GM23338 (cell line): Measurements from ENCODE around the gene PHC2. TPM values are rescaled to one million over a fixed set of nuclear protein-coding genes. Genes with fewer than 3 reads are reported as not detected.

ENCODE experiments used
- ATAC-seq: fragments of 200-7000 bp; cut with Tn5 transposase; 3 replicates; pipeline ENCODE4 v1.9.1; 2020
- DNase-seq: peaks from one replicate; pipeline ENCODE4 v3.0.0-alpha.2; 2015; ENCODE audit warnings: low spot score
- H2AFZ ChIP-seq: fragments of 200-600 bp; sonication (generic); 2 replicates; pipeline ENCODE4 v1.8.0; 2016; ENCODE audit warnings: antibody characterized with exemption, mild to moderate bottlenecking, moderate library complexity
- H3F3A ChIP-seq: fragments of 200-600 bp; sonication (generic); replicated peaks from 2 replicates; pipeline ENCODE4 v1.8.0; 2017; ENCODE audit warnings: antibody characterized with exemption, mixed run types, low read depth
- H3K27ac ChIP-seq: fragments of 200-600 bp; sonication (generic); 2 replicates; pipeline ENCODE4 v1.6.1; 2016; ENCODE audit warnings: low read depth
- H3K27me3 ChIP-seq: fragments of 200-600 bp; sonication (generic); 2 replicates; pipeline ENCODE4 v1.8.0; 2016; ENCODE audit warnings: mild to moderate bottlenecking, mixed run types, moderate library complexity; ENCODE audit not compliant: insufficient read depth
- H3K36me3 ChIP-seq: fragments of 200-600 bp; sonication (generic); 2 replicates; pipeline ENCODE4 v1.8.0; 2016; ENCODE audit warnings: mild to moderate bottlenecking; ENCODE audit not compliant: insufficient read depth
- H3K4me1 ChIP-seq: fragments of 200-600 bp; sonication (generic); 2 replicates; pipeline ENCODE4 v1.8.0; 2016; ENCODE audit warnings: mild to moderate bottlenecking, moderate library complexity; ENCODE audit not compliant: insufficient read depth
- H3K4me2 ChIP-seq: fragments of 200-600 bp; sonication (generic); 2 replicates; pipeline ENCODE4 v1.7.1; 2017; ENCODE audit warnings: mixed run types
- H3K4me3 ChIP-seq: fragments of 200-600 bp; sonication (generic); 2 replicates; pipeline ENCODE4 v1.6.1; 2016; ENCODE audit warnings: mixed run types
- H3K79me2 ChIP-seq: fragments of 200-600 bp; sonication (generic); replicated peaks from 2 replicates; pipeline ENCODE4 v1.8.0; 2017; ENCODE audit warnings: mild to moderate bottlenecking; ENCODE audit not compliant: insufficient read depth
- H3K9me2 ChIP-seq: fragments of 200-600 bp; sonication (generic); 2 replicates; pipeline ENCODE4 v1.8.0; 2017; ENCODE audit not compliant: insufficient read depth
- H4K20me1 ChIP-seq: fragments of 200-600 bp; sonication (generic); replicated peaks from 2 replicates; pipeline ENCODE4 v1.8.0; 2017; ENCODE audit warnings: mild to moderate bottlenecking; ENCODE audit not compliant: insufficient read depth
- H3K27ac Mint-ChIP-seq: 2 replicates; pipeline ENCODE4 v1.8.0; 2020; ENCODE audit warnings: inconsistent platforms, mild to moderate bottlenecking, moderate library complexity, mixed read lengths
- H3K27me3 Mint-ChIP-seq: 3 replicates; pipeline ENCODE4 v1.8.0; 2022; ENCODE audit warnings: low read depth, mild to moderate bottlenecking, moderate library complexity, mixed read lengths, inconsistent platforms; ENCODE audit not compliant: insufficient read depth, poor library complexity
- H3K36me3 Mint-ChIP-seq: 3 replicates; pipeline ENCODE4 v1.8.0; 2021; ENCODE audit warnings: low read depth, mild to moderate bottlenecking, inconsistent platforms, moderate library complexity, mixed read lengths
- H3K4me1 Mint-ChIP-seq: 3 replicates; pipeline ENCODE4 v1.8.0; 2020; ENCODE audit warnings: mild to moderate bottlenecking, inconsistent platforms, mixed read lengths
- H3K4me3 Mint-ChIP-seq: 3 replicates; pipeline ENCODE4 v1.8.0; 2021; ENCODE audit warnings: moderate library complexity, mild to moderate bottlenecking, inconsistent platforms, mixed read lengths
- H3K9me3 Mint-ChIP-seq: 3 replicates; pipeline ENCODE4 v1.8.0; 2020; ENCODE audit warnings: moderate library complexity, mild to moderate bottlenecking, inconsistent platforms, mixed read lengths
- CREB1 ChIP-seq: fragments of 250-450 bp; sonication (Bioruptor Pico); IDR thresholded peaks from 2 replicates; pipeline ENCODE4 v1.5.0; 2020; ENCODE audit warnings: low read depth, mild to moderate bottlenecking, moderate library complexity
- CTCF ChIP-seq, 2 experiments: fragments of 200-600 bp in 1 of 2; sonication (generic) in 1 of 2; conservative IDR thresholded peaks; 2 replicates each; pipeline versions ENCODE4 v1.5.1 to v1.6.1; 2016 to 2017; ENCODE audit warnings: antibody characterized with exemption in 2 of 2, low read depth in 2 of 2, mild to moderate bottlenecking in 2 of 2, moderate library complexity in 1 of 2
- ETS1 ChIP-seq: IDR thresholded peaks from 2 replicates; pipeline ENCODE4 v1.6.1; 2016; ENCODE audit warnings: antibody characterized with exemption
- EZH2 ChIP-seq: fragments of 200-600 bp; sonication (generic); IDR thresholded peaks from one replicate; pipeline ENCODE4 v1.8.0; 2017; ENCODE audit warnings: antibody characterized with exemption, mild to moderate bottlenecking, low read depth; ENCODE audit not compliant: unreplicated experiment
- EZH2phosphoT487 ChIP-seq: fragments of 200-600 bp; sonication (generic); IDR thresholded peaks from one replicate; pipeline ENCODE4 v1.8.1; 2018; ENCODE audit warnings: antibody characterized with exemption; ENCODE audit not compliant: unreplicated experiment
- JUNB ChIP-seq: IDR thresholded peaks from one replicate; pipeline ENCODE4 v1.6.1; 2016; ENCODE audit warnings: antibody characterized with exemption; ENCODE audit not compliant: unreplicated experiment
- NANOG ChIP-seq: IDR thresholded peaks from 2 replicates; pipeline ENCODE4 v1.6.1; 2016; ENCODE audit warnings: antibody characterized with exemption, borderline replicate concordance
- POLR2AphosphoS5 ChIP-seq: IDR thresholded peaks from 2 replicates; pipeline ENCODE4 v1.6.1; 2016; ENCODE audit warnings: antibody characterized with exemption, low read depth
- REST ChIP-seq: IDR thresholded peaks from one replicate; pipeline ENCODE4 v1.6.1; 2018; ENCODE audit warnings: antibody characterized with exemption; ENCODE audit not compliant: unreplicated experiment
- STAT1 ChIP-seq: IDR thresholded peaks from one replicate; pipeline ENCODE4 v1.6.1; 2016; ENCODE audit warnings: antibody characterized with exemption; ENCODE audit not compliant: unreplicated experiment
- ZNF114 ChIP-seq: fragments of 250-450 bp; sonication (Bioruptor Pico); IDR thresholded peaks from 2 replicates; pipeline ENCODE4 v1.5.0; 2020; ENCODE audit warnings: mild to moderate bottlenecking, moderate library complexity
- ZNF331 ChIP-seq: fragments of 250-450 bp; sonication (Bioruptor Pico); IDR thresholded peaks from 2 replicates; pipeline ENCODE4 v1.5.0; 2020; ENCODE audit warnings: low read depth, mild to moderate bottlenecking, moderate library complexity
- ZNF462 ChIP-seq: fragments of 250-450 bp; sonication (Bioruptor Pico); IDR thresholded peaks from 2 replicates; pipeline ENCODE4 v1.5.0; 2020; ENCODE audit warnings: mild to moderate bottlenecking, moderate library complexity
- polyA plus RNA-seq: library from polyadenylated mRNA; unstranded; fragments of >200 nt; fragmentation: Nextera tagmentation; extraction: Ambion mirVana; gene quantifications from 2 replicates; pipeline ENCODE4 v1.2.1, GENCODE V29; 2016
- total RNA-seq: library from RNA; depleted of rRNA; stranded (reverse); fragments of >200 nt; shearing (Covaris generic); gene quantifications from 2 replicates; pipeline ENCODE4 v1.2.3, GENCODE V29; 2014

The PHC2 gene
- total and polyA plus RNA-seq, 2 experiments from 2014 or later: 1.7 to 7.3 TPM

- H3K27ac Mint-ChIP-seq: no peak overlapping the region
- H3K9me2 ChIP-seq: no peaks in the 10 kb centered on the region
- 0 out of 2 replicates have a peak, but pooled peaks cover 3% of the 10 kb centered on the region for H3K79me2 ChIP-seq
- no peak overlapping the region for H3K4me3 ChIP-seq
- peak; percentile 22 for DNase-seq
- no peaks in the 10 kb centered on the region for H3F3A ChIP-seq
- no peaks in the 10 kb centered on the region for H3K9me3 Mint-ChIP-seq
- H3K4me3 Mint-ChIP-seq: no peak overlapping the region
- H3K4me1 Mint-ChIP-seq: peaks cover 8% of the 10 kb centered on the region
- no peaks in the 10 kb centered on the region; the same call in 1 of the 2 replicates for H3K36me3 ChIP-seq
- H3K4me2 ChIP-seq: no peak overlapping the region
- H3K4me1 ChIP-seq: peaks cover 2% of the 10 kb centered on the region; the same call in 1 of the 2 replicates
- H3K27ac ChIP-seq: no peak overlapping the region
- H3K27me3 ChIP-seq: no peaks in the 10 kb centered on the region
- no peaks in the 10 kb centered on the region; the same call in 1 of the 2 replicates for H4K20me1 ChIP-seq
- peaks cover 43% of the 10 kb centered on the region for H3K36me3 Mint-ChIP-seq
- H3K27me3 Mint-ChIP-seq: peaks cover 2% of the 10 kb centered on the region
- TF ChIP-seq CREB1 (no peak), ETS1 (no peak), ZNF462 (no peak), JUNB (no peak), REST (no peak), ZNF114 (CRISPR knock-in tag) (no peak), CTCF (conservative IDR thresholded peaks at IDR 0.05; ENCODE audit: low read depth in 2 of 2) (no peak), EZH2 (no peak), STAT1 (no peak), EZH2phosphoT487 (no peak), POLR2AphosphoS5 (no peak), NANOG (no peak), ZNF331 (CRISPR knock-in tag) (no peak)
- peak; percentile 10 for ATAC-seq
- H2AFZ ChIP-seq: no peak overlapping the region
Observed at GRCh38 chr1:33295023-33295422, 135.9 kb downstream of the PHC2 start.
